MM.1S (cell line): ENCODE results near the gene GALNT12.

Source experiments
- DNase-seq: peaks from one replicate; pipeline ENCODE4 v3.0.0-alpha.2; 2015
- H2AFZ ChIP-seq: fragments of 300-600 bp; sonication (generic); 2 replicates; pipeline ENCODE4 v1.6.0; 2016; ENCODE audit warnings: antibody characterized with exemption, low read length
- H3F3A ChIP-seq: fragments of 300-600 bp; sonication (generic); 2 replicates; pipeline ENCODE4 v1.6.1; 2016; ENCODE audit warnings: mild to moderate bottlenecking, antibody characterized with exemption, low read length, moderate library complexity, mixed read lengths; ENCODE audit not compliant: insufficient read depth
- H3K27ac ChIP-seq: fragments of 300-600 bp; sonication (generic); 2 replicates; pipeline ENCODE4 v1.5.1; 2016; ENCODE audit warnings: mild to moderate bottlenecking, low read length
- H3K27me3 ChIP-seq: fragments of 300-600 bp; sonication (generic); replicated peaks from 2 replicates; pipeline ENCODE4 v1.6.0; 2016; ENCODE audit warnings: low read length; ENCODE audit not compliant: insufficient read depth
- H3K36me3 ChIP-seq: fragments of 300-600 bp; sonication (generic); replicated peaks from 2 replicates; pipeline ENCODE4 v1.6.1; 2016; ENCODE audit warnings: mild to moderate bottlenecking, low read length, mixed read lengths; ENCODE audit not compliant: insufficient read depth
- H3K4me1 ChIP-seq: fragments of 300-600 bp; sonication (generic); 2 replicates; pipeline ENCODE4 v1.6.1; 2016; ENCODE audit warnings: low read length, mixed read lengths
- H3K4me2 ChIP-seq: fragments of 300-600 bp; sonication (generic); 2 replicates; pipeline ENCODE4 v1.6.0; 2016; ENCODE audit warnings: low read depth, low read length
- H3K4me3 ChIP-seq: fragments of 300-600 bp; sonication (generic); 2 replicates; pipeline ENCODE4 v1.5.1; 2016; ENCODE audit warnings: low read length, mixed read lengths
- H3K79me2 ChIP-seq: fragments of 300-600 bp; sonication (generic); 2 replicates; pipeline ENCODE4 v1.6.1; 2016; ENCODE audit warnings: mixed run types, low read length, mixed read lengths
- H3K9ac ChIP-seq: fragments of 300-600 bp; sonication (generic); 2 replicates; pipeline ENCODE4 v1.6.1; 2016; ENCODE audit warnings: low read length, mixed read lengths
- H3K9me2 ChIP-seq: fragments of 300-600 bp; sonication (generic); replicated peaks from 2 replicates; pipeline ENCODE4 v1.6.1; 2016; ENCODE audit warnings: mild to moderate bottlenecking, low read length, mixed read lengths; ENCODE audit not compliant: insufficient read depth
- H3K9me3 ChIP-seq: fragments of 300-600 bp; sonication (generic); replicated peaks from 2 replicates; pipeline ENCODE4 v1.6.1; 2016; ENCODE audit warnings: mild to moderate bottlenecking, low read length, mixed read lengths; ENCODE audit not compliant: insufficient read depth
- H4K20me1 ChIP-seq: fragments of 300-600 bp; sonication (generic); 2 replicates; pipeline ENCODE4 v1.6.1; 2016; ENCODE audit warnings: mild to moderate bottlenecking, low read length, moderate library complexity, mixed read lengths; ENCODE audit not compliant: insufficient read depth
- CTCF ChIP-seq: fragments of 300-600 bp; sonication (generic); IDR thresholded peaks from 2 replicates; pipeline ENCODE4 v1.5.1; 2016; ENCODE audit warnings: antibody characterized with exemption, low read length, mixed read lengths
- EZH2 ChIP-seq: fragments of 300-600 bp; sonication (generic); optimal IDR thresholded peaks from 2 replicates; pipeline ENCODE3; 2017; ENCODE audit warnings: low read depth, mild to moderate bottlenecking, antibody characterized with exemption, low read length, mixed read lengths
- EZH2phosphoT487 ChIP-seq: fragments of 300-600 bp; sonication (generic); IDR thresholded peaks from 2 replicates; pipeline ENCODE4 v1.6.1; 2018; ENCODE audit warnings: antibody characterized with exemption, low read length

GALNT12 gene

GRCh38 chr9:98877311-98877710 is 69.8 kb downstream of the GALNT12 start:
- Histone ChIP-seq H2AFZ (no peak overlapping the region), H3K79me2 (no peaks in the 10 kb centered on the region), H3K4me1 (no peaks in the 10 kb centered on the region), H3K27ac (no peak overlapping the region), H3K4me2 (no peak overlapping the region), H3K9ac (no peak overlapping the region), H3F3A (no peaks in the 10 kb centered on the region), H3K36me3 (no peaks in the 10 kb centered on the region), H3K9me2 (no peaks in the 10 kb centered on the region), H3K4me3 (no peak overlapping the region), H3K9me3 (no peaks in the 10 kb centered on the region), H4K20me1 (no peaks in the 10 kb centered on the region), H3K27me3 (no peaks in the 10 kb centered on the region)
- DNase-seq, result no peak
- TF ChIP-seq EZH2phosphoT487, result no peak
- TF ChIP-seq CTCF, result no peak
- TF ChIP-seq EZH2, result no peak

GRCh38 chr9:98879094-98879962 is 71.9 kb downstream of the GALNT12 start:
- no peaks in the 10 kb centered on the region for H3K9me3 ChIP-seq
- no peak overlapping the region for H2AFZ ChIP-seq
- H3K9ac ChIP-seq, result no peak overlapping the region
- no peak for TF ChIP-seq EZH2
- TF ChIP-seq EZH2phosphoT487, result no peak
- TF ChIP-seq CTCF, result no peak
- no peaks in the 10 kb centered on the region for H3K79me2 ChIP-seq
- no peaks in the 10 kb centered on the region for H4K20me1 ChIP-seq
- H3K4me1 ChIP-seq, result no peaks in the 10 kb centered on the region
- H3K4me2 ChIP-seq, result no peak overlapping the region
- no peak overlapping the region for H3K4me3 ChIP-seq
- no peaks in the 10 kb centered on the region for H3K36me3 ChIP-seq
- H3F3A ChIP-seq, result no peaks in the 10 kb centered on the region
- no peaks in the 10 kb centered on the region for H3K9me2 ChIP-seq
- H3K27ac ChIP-seq, result no peak overlapping the region
- no peaks in the 10 kb centered on the region for H3K27me3 ChIP-seq
- no peak for DNase-seq

DNA sequence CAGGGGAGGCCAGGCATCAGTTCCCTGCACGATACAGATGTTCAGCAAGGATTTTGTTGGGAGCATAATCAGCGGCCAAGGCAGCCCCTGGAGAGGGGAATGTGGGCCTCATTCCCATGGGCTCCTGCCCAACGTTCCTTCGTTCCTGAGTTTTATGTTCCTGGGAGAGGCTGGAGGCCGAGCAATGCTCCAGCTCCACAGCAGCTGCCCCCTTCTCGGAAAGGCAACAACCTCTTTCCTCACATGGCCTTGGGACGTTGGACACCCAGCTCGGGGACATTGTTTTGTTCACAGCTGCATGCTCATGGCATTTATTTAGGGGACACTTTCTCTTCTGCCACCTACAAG is 72.5 kb downstream of the GALNT12 start:
- Histone ChIP-seq H2AFZ (no peak overlapping the region), H3K36me3 (no peaks in the 10 kb centered on the region), H3K9me3 (no peaks in the 10 kb centered on the region), H4K20me1 (no peaks in the 10 kb centered on the region), H3K9me2 (no peaks in the 10 kb centered on the region), H3K4me1 (no peaks in the 10 kb centered on the region), H3F3A (no peaks in the 10 kb centered on the region), H3K4me2 (no peak overlapping the region), H3K27ac (no peak overlapping the region), H3K27me3 (no peaks in the 10 kb centered on the region), H3K79me2 (no peaks in the 10 kb centered on the region), H3K9ac (no peak overlapping the region), H3K4me3 (no peak overlapping the region)
- TF ChIP-seq EZH2phosphoT487, result no peak
- TF ChIP-seq CTCF, result no peak
- no peak for DNase-seq
